ENCODE results near the gene ZNF148.
A peak's percentile ranks its signal among the peaks of the same experiment; 100 is the strongest.
"Not testable (repeated sequence)": the region's sequence is repeated elsewhere in the genome, so short reads cannot be mapped to it uniquely, and the experiment has no call there.

The ZNF148 gene

GRCh38 chr3:125374996-125375941 lies at the start of gene ZNF148:
ZNF148 (minus strand) TSS chr3:125375325; CDS start chr3:125313640, 61,685 bp downstream.
- DNase-seq, result peak; percentile 76

- no peak for DNase-seq
Measured at GRCh38 chr3:125418306-125418705, 43.2 kb upstream of the ZNF148 start.

GRCh38 chr3:125416235-125416634 lies 41.1 kb upstream of the ZNF148 start:
- no peak for DNase-seq

- no peak for DNase-seq
Measured at GRCh38 chr3:125414669-125415068, 39.5 kb upstream of the ZNF148 start.

GRCh38 chr3:125410922-125411321 lies 35.8 kb upstream of the ZNF148 start:
- DNase-seq, result no peak

GRCh38 chr3:125406070-125406469 lies 30.9 kb upstream of the ZNF148 start:
- DNase-seq, result no peak

GRCh38 chr3:125405515-125405914 lies 30.4 kb upstream of the ZNF148 start:
- not testable (repeated sequence) for DNase-seq

- no peak for DNase-seq
Measured at GRCh38 chr3:125403789-125404188, 28.7 kb upstream of the ZNF148 start.

- DNase-seq, result no peak
Measured at GRCh38 chr3:125402639-125403038, 27.5 kb upstream of the ZNF148 start.

GRCh38 chr3:125401402-125401801 lies 26.3 kb upstream of the ZNF148 start:
- no peak for DNase-seq

GRCh38 chr3:125398952-125399351 lies 23.8 kb upstream of the ZNF148 start:
- no peak for DNase-seq

- no peak for DNase-seq
Measured at GRCh38 chr3:125395091-125395490, 20.0 kb upstream of the ZNF148 start.

- no peak for DNase-seq
Measured at GRCh38 chr3:125394406-125394805, 19.3 kb upstream of the ZNF148 start.

- no peak for DNase-seq
Measured at GRCh38 chr3:125389282-125389681, 14.2 kb upstream of the ZNF148 start.

- not testable (repeated sequence) for DNase-seq
Measured at GRCh38 chr3:125388369-125388768, 13.2 kb upstream of the ZNF148 start.

- no peak for DNase-seq
Measured at GRCh38 chr3:125386811-125387210, 11.7 kb upstream of the ZNF148 start.

GRCh38 chr3:125383744-125384143 lies 8.6 kb upstream of the ZNF148 start:
- no peak for DNase-seq

- no peak for DNase-seq
Measured at GRCh38 chr3:125382298-125382697, 7.2 kb upstream of the ZNF148 start.

GRCh38 chr3:125381743-125382142 lies 6.6 kb upstream of the ZNF148 start:
- no peak for DNase-seq

GRCh38 chr3:125381314-125381713 lies 6.2 kb upstream of the ZNF148 start:
- no peak for DNase-seq

- DNase-seq, result no peak
Measured at GRCh38 chr3:125379483-125379882, 4.4 kb upstream of the ZNF148 start.

- no peak for DNase-seq
Measured at GRCh38 chr3:125378762-125379161, 3.6 kb upstream of the ZNF148 start.

GRCh38 chr3:125375950-125376679 lies 990 bp upstream of the ZNF148 start:
- DNase-seq, result no peak

- DNase-seq, result no peak
Measured at GRCh38 chr3:125374501-125374995, 577 bp downstream of the ZNF148 start.
